Breast epithelium (tissue), 4 donors: ENCODE measurements around the gene GKN1. TPM values are rescaled to one million over a fixed set of nuclear protein-coding genes. Genes with fewer than 3 reads are reported as not detected.

Experiments
- DNase-seq, 2 donors: peaks; one replicate each; pipeline ENCODE4 v3.0.0-alpha.2; 2019; ENCODE audit warnings: low spot score in 2 of 2
- H3K27ac ChIP-seq, 2 donors: fragments of 200-600 bp; sonication (generic) in 1 of 2; one replicate each; pipeline ENCODE4 v1.5.1; 2016 to 2019; ENCODE audit warnings: mild to moderate bottlenecking in 1 of 2
- H3K27me3 ChIP-seq, 2 donors: fragments of 200-600 bp; sonication (generic) in 1 of 2; one replicate each; pipeline versions ENCODE4 v1.5.1 to v1.6.0; 2017 to 2019; ENCODE audit warnings: control low read depth in 1 of 2, mild to moderate bottlenecking in 1 of 2
- H3K36me3 ChIP-seq: fragments of 200-600 bp; one replicate; pipeline ENCODE4 v1.5.1; 2019
- H3K4me1 ChIP-seq, 2 donors: fragments of 200-600 bp; sonication (generic); one replicate each; pipeline ENCODE4 v1.5.1; 2016 to 2019; ENCODE audit warnings: control low read depth in 1 of 2
- H3K4me3 ChIP-seq, 3 donors: fragments of 200-600 bp; sonication (generic); 1 replicate in 2 of 3; 2 replicates in 1 of 3; pipeline ENCODE4 v1.5.1; 2016 to 2019; ENCODE audit warnings: mild to moderate bottlenecking in 3 of 3, moderate library complexity in 2 of 3
- H3K9me3 ChIP-seq, 2 donors: fragments of 200-600 bp; sonication (generic) in 1 of 2; one replicate each; pipeline ENCODE4 v1.5.1; 2016 to 2019; ENCODE audit warnings: control low read depth in 1 of 2
- POLR2A ChIP-seq: fragments of 450-650 bp; IDR thresholded peaks from one replicate; pipeline ENCODE4 v1.6.1; 2016; ENCODE audit warnings: antibody characterized with exemption, mild to moderate bottlenecking, moderate library complexity
- POLR2AphosphoS5 ChIP-seq, 3 donors: sonication (generic); formaldehyde crosslinking; IDR thresholded peaks; one replicate each; pipeline ENCODE4 v1.6.1; 2017; ENCODE audit warnings: antibody characterized with exemption in 3 of 3
- intact Hi-C: fragments of 100-400 bp; cut with DNase I; formaldehyde crosslinking; loops from one replicate; pipeline ENCODE4 v1.15.1; 2023; ENCODE audit warnings: low total_unique reads
- total RNA-seq, 3 donors: library from RNA; depleted of rRNA; stranded (reverse); fragments of >200 nt; gene quantifications; one replicate each; pipeline ENCODE4 v1.1.0, GENCODE V29; 2016
- TF ChIP-seq, protein P1 (sequence below), 3 donors: fragments of 450-650 bp; IDR thresholded peaks; one replicate each; pipeline ENCODE4 v1.5.1; 2016 to 2017; ENCODE audit warnings: antibody characterized with exemption in 3 of 3, mild to moderate bottlenecking in 3 of 3, moderate library complexity in 3 of 3

Gene GKN1
- total RNA-seq, 3 donors from 2014 or later = not detected

GRCh38 chr2:68977453-68977852, 3.0 kb downstream of the GKN1 start:
- DNase-seq = no peak
- intact Hi-C loops = no loop called here
- no peak overlapping the region for H3K4me3 ChIP-seq
- H3K36me3 ChIP-seq = no peaks in the 10 kb centered on the region
- no peaks in the 10 kb centered on the region for H3K9me3 ChIP-seq
- TF ChIP-seq, protein P1, sequence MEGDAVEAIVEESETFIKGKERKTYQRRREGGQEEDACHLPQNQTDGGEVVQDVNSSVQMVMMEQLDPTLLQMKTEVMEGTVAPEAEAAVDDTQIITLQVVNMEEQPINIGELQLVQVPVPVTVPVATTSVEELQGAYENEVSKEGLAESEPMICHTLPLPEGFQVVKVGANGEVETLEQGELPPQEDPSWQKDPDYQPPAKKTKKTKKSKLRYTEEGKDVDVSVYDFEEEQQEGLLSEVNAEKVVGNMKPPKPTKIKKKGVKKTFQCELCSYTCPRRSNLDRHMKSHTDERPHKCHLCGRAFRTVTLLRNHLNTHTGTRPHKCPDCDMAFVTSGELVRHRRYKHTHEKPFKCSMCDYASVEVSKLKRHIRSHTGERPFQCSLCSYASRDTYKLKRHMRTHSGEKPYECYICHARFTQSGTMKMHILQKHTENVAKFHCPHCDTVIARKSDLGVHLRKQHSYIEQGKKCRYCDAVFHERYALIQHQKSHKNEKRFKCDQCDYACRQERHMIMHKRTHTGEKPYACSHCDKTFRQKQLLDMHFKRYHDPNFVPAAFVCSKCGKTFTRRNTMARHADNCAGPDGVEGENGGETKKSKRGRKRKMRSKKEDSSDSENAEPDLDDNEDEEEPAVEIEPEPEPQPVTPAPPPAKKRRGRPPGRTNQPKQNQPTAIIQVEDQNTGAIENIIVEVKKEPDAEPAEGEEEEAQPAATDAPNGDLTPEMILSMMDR (IDR thresholded peaks at IDR 0.05) = no peak
- TF ChIP-seq POLR2A (no peak), POLR2AphosphoS5 (IDR thresholded peaks at IDR 0.05) (no peak)
- no peaks in the 10 kb centered on the region for H3K27me3 ChIP-seq
- H3K4me1 ChIP-seq = no peaks in the 10 kb centered on the region
- H3K27ac ChIP-seq = no peak overlapping the region

DNA sequence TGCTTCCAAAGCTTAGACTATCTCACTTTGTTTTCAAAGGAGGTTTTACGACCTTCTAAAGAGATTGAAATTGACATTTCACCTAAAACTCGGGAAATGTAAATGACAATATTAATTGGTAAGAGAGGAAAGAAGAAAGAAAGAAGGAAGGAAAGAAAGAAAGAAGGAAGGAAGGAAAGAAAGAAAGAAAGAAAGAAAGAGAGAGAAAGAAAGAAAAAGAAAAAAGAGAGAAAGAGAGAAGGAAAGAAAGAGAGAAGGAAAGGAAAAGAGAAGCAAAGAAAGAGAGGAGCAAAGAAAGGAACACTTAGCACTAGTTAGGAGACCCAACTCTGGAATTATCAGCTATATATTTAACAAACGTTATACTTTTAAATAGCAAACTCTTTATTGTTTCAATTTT, 3.7 kb downstream of the GKN1 start:
- Histone ChIP-seq H3K27me3 (no peaks in the 10 kb centered on the region), H3K27ac (no peak overlapping the region), H3K36me3 (no peaks in the 10 kb centered on the region), H3K4me1 (no peaks in the 10 kb centered on the region), H3K9me3 (no peaks in the 10 kb centered on the region), H3K4me3 (no peak overlapping the region)
- TF ChIP-seq POLR2AphosphoS5 (IDR thresholded peaks at IDR 0.05) (no peak), POLR2A (no peak)
- TF ChIP-seq, protein P1 (IDR thresholded peaks at IDR 0.05) = no peak
- intact Hi-C loops = no loop called here
- no peak for DNase-seq

- intact Hi-C loops = no loop called here
- TF ChIP-seq POLR2AphosphoS5 (IDR thresholded peaks at IDR 0.05) (no peak), POLR2A (no peak)
- TF ChIP-seq, protein P1 (IDR thresholded peaks at IDR 0.05) = no peak
These were observed 6.5 kb downstream of the GKN1 start for GRCh38 chr2:68980956-68981355.

DNA sequence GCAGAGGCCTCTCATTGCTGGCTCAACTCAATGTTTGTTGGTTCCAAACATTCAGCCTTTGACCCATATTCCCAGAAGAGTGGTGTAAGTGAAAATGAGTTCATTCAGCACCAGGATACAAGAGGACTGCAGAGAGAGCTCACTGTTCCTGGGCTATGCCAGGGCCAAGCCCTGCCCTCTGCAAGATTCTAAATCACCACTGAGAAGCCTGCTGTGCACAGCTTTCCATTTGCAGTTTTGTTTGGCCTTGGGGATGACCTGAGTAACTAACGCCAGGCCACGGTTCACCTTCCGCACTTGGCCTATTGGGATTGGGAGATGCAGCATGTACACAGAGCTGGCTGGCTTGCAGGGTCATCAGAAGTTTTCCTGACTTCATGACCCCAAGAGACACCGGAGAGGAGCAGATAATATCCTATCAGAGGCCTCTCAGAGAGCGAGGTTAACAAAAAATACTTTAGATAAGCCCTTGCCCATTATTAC, 12.6 kb downstream of the GKN1 start:
- Histone ChIP-seq H3K9me3 (no peaks in the 10 kb centered on the region), H3K27ac (no peak overlapping the region), H3K27me3 (no peaks in the 10 kb centered on the region), H3K36me3 (no peaks in the 10 kb centered on the region), H3K4me1 (no peaks in the 10 kb centered on the region), H3K4me3 (no peak overlapping the region)
- intact Hi-C loops = no loop called here
- TF ChIP-seq, protein P1 (IDR thresholded peaks at IDR 0.05) = no peak
- no peak for TF ChIP-seq POLR2A
- DNase-seq = no peak

More at GRCh38 chr2:68980956-68981355, 6.5 kb downstream of the GKN1 start:
- H3K4me3 ChIP-seq = no peak overlapping the region
- no peaks in the 10 kb centered on the region for H3K4me1 ChIP-seq
- H3K27ac ChIP-seq = no peak overlapping the region
- no peak for DNase-seq
- no peaks in the 10 kb centered on the region for H3K27me3 ChIP-seq
- no peaks in the 10 kb centered on the region for H3K36me3 ChIP-seq
- no peaks in the 10 kb centered on the region for H3K9me3 ChIP-seq

GRCh38 chr2:68989035-68989434, 14.6 kb downstream of the GKN1 start:
- H3K4me3 ChIP-seq = no peak overlapping the region
- no peak overlapping the region for H3K27ac ChIP-seq
- H3K36me3 ChIP-seq = no peaks in the 10 kb centered on the region
- DNase-seq = no peak
- no peaks in the 10 kb centered on the region for H3K9me3 ChIP-seq
- intact Hi-C loops = no loop called here
- no peak for TF ChIP-seq POLR2A
- TF ChIP-seq, protein P1 (IDR thresholded peaks at IDR 0.05) = no peak
- no peak for TF ChIP-seq POLR2AphosphoS5 (IDR thresholded peaks at IDR 0.05)
- no peaks in the 10 kb centered on the region for H3K27me3 ChIP-seq
- no peaks in the 10 kb centered on the region for H3K4me1 ChIP-seq
